Activated CD8-positive, alpha-beta T cell treated with anti-CD3 and anti-CD28 coated beads for 36 hours (primary cell): Measurements from ENCODE around the gene C5orf52. TPM values are rescaled to one million over a fixed set of nuclear protein-coding genes. Genes with fewer than 3 reads are reported as not detected.
A peak's percentile ranks its signal among the peaks of the same experiment; 100 is the strongest.

Experiments used
- ATAC-seq: fragments of 200-7000 bp; cut with Tn5 transposase; one replicate; pipeline ENCODE4 v1.10.0; 2021; ENCODE audit warnings: mild to moderate bottlenecking, moderate library complexity
- CTCF ChIA-PET: fragments of 350-600 bp; sonication (Branson Sonifier 250); formaldehyde crosslinking; loops from one replicate; lab custom pipeline; 2021; ENCODE audit warnings: antibody characterized with exemption; lab: Charles Lee
- POLR2A ChIA-PET: fragments of 350-600 bp; sonication (Branson Sonifier 250); formaldehyde crosslinking; loops from one replicate; lab custom pipeline; 2021; ENCODE audit warnings: antibody characterized with exemption; lab: Charles Lee
- DNase-seq: peaks from one replicate; pipeline ENCODE4 v3.0.0-alpha.2; 2020
- H3K27ac Mint-ChIP-seq: one replicate; pipeline ENCODE4 v1.8.0; 2021; ENCODE audit warnings: mild to moderate bottlenecking, mixed read lengths
- H3K27me3 Mint-ChIP-seq: one replicate; pipeline ENCODE4 v1.8.0; 2021; ENCODE audit warnings: mixed read lengths
- H3K36me3 Mint-ChIP-seq: one replicate; pipeline ENCODE4 v1.8.0; 2021; ENCODE audit warnings: low read depth, mixed read lengths
- H3K4me1 Mint-ChIP-seq: one replicate; pipeline ENCODE4 v1.8.0; 2021; ENCODE audit warnings: low read depth, mixed read lengths
- H3K4me3 Mint-ChIP-seq: one replicate; pipeline ENCODE4 v1.8.0; 2021; ENCODE audit warnings: mild to moderate bottlenecking, moderate library complexity, mixed read lengths
- H3K9me3 Mint-ChIP-seq: one replicate; pipeline ENCODE4 v1.8.0; 2021; ENCODE audit warnings: mixed read lengths
- CTCF ChIP-seq: fragments of 200-600 bp; IDR thresholded peaks from one replicate; pipeline ENCODE4 v1.8.0; 2022; ENCODE audit warnings: antibody characterized with exemption, mild to moderate bottlenecking
- intact Hi-C: fragments of 100-400 bp; cut with micrococcal nuclease; formaldehyde crosslinking; loops from one replicate; pipeline ENCODE4 v1.10.0; 2022
- total RNA-seq, 2 experiments: library from RNA; stranded (reverse); gene quantifications; one replicate each; pipeline ENCODE4 v1.2.3, GENCODE V29; 2021

The C5orf52 gene
- total RNA-seq, 2 experiments from 2014 or later, result not detected

- H3K27me3 Mint-ChIP-seq, result no peaks in the 10 kb centered on the region
- POLR2A ChIA-PET, result interaction anchor here (0.6 to 1.2 kb wide), 3 partner anchors 11 to 48 kb away, joined by 3 read pairs; no protein-coding TSS in a partner anchor
- DNase-seq, result peak; percentile 86
- peak; percentile 99 for ATAC-seq
- CTCF ChIA-PET, result interaction anchor here (0.6 to 4.1 kb wide), 11 partner anchors 9 to 92 kb away, joined by 3 to 18 read pairs (median 3); partner anchors contain the start of gene LSM11
- intact Hi-C loops, result no loop called here
- peaks cover 18% of the 10 kb centered on the region for H3K36me3 Mint-ChIP-seq
- peak overlapping the region; percentile 79 for H3K27ac Mint-ChIP-seq
- peak overlapping the region; percentile 68 for H3K4me3 Mint-ChIP-seq
- peaks cover 10% of the 10 kb centered on the region for H3K4me1 Mint-ChIP-seq
- H3K9me3 Mint-ChIP-seq, result peaks cover 23% of the 10 kb centered on the region
- TF ChIP-seq CTCF, result no peak
Measured at GRCh38 chr5:157651623-157652376, 19.5 kb upstream of the C5orf52 start.

- ATAC-seq (no peak), DNase-seq (no peak)
- Mint-ChIP-seq H3K4me3 (peak within 1 kb of the TSS; percentile 68), H3K36me3 (peaks cover 18% of the 10 kb centered on the region), H3K4me1 (peaks cover 10% of the 10 kb centered on the region), H3K27me3 (no peaks in the 10 kb centered on the region), H3K27ac (peak within 1 kb of the TSS; percentile 79), H3K9me3 (peaks cover 23% of the 10 kb centered on the region)
- POLR2A ChIA-PET, result interaction anchor here (0.6 to 1.2 kb wide), 3 partner anchors 11 to 48 kb away, joined by 3 read pairs; no protein-coding TSS in a partner anchor
- CTCF ChIA-PET, result interaction anchor here (0.9 to 4.1 kb wide), 4 partner anchors 17 to 91 kb away, joined by 3 to 18 read pairs (median 7); partner anchors contain the start of gene LSM11
- intact Hi-C loops, result no loop called here
- no peak for TF ChIP-seq CTCF
Measured at GRCh38 chr5:157652377-157652692, 19.0 kb upstream of the C5orf52 start, which contains the start of gene SOX30. SOX30 (minus strand) TSS chr5:157652438; CDS start chr5:157652078, 360 bp downstream.

GRCh38 chr5:157657516-157657915, 13.8 kb upstream of the C5orf52 start:
- DNase-seq (no peak), ATAC-seq (no peak)
- Mint-ChIP-seq H3K27ac (no peak overlapping the region), H3K4me3 (no peak overlapping the region), H3K27me3 (no peaks in the 10 kb centered on the region), H3K4me1 (peaks cover 6% of the 10 kb centered on the region), H3K9me3 (peaks cover 26% of the 10 kb centered on the region), H3K36me3 (peaks cover 27% of the 10 kb centered on the region)
- CTCF ChIA-PET, result interaction anchor here (1.0 kb wide), 1 partner anchor 11 kb away, joined by 4 read pairs; no protein-coding TSS in a partner anchor
- intact Hi-C loops, result no loop called here
- no peak for TF ChIP-seq CTCF
- POLR2A ChIA-PET, result no interaction called here

- ChIA-PET CTCF (interaction anchor here (1.1 to 3.1 kb wide), 2 partner anchors 8 to 84 kb away, joined by 3 to 9 read pairs; no protein-coding TSS in a partner anchor), POLR2A (no interaction called here)
- intact Hi-C loops, result no loop called here
- Mint-ChIP-seq H3K36me3 (peaks cover 16% of the 10 kb centered on the region), H3K9me3 (peaks cover 16% of the 10 kb centered on the region), H3K27ac (no peak overlapping the region), H3K4me1 (no peaks in the 10 kb centered on the region), H3K4me3 (no peak overlapping the region), H3K27me3 (no peaks in the 10 kb centered on the region)
- ATAC-seq (no peak), DNase-seq (no peak)
- no peak for TF ChIP-seq CTCF
Measured at GRCh38 chr5:157658893-157659292, 12.4 kb upstream of the C5orf52 start.
